ENCODE data around the gene TNK2. TPM values are rescaled to one million over a fixed set of nuclear protein-coding genes. Genes with fewer than 3 reads are reported as not detected.

TNK2 gene
- total RNA-seq, 4 donors from 2014 or later, result 42.3 to 105 (median 53.1) TPM

- TF ChIP-seq POLR2A (IDR thresholded peaks at IDR 0.05) (no peak), CTCF (IDR thresholded peaks at IDR 0.05) (no peak)
- intact Hi-C loops (cut with DNase I; ENCODE audit: low total_unique reads), result no loop called here
- no peak for DNase-seq (ENCODE audit: low spot score in 2 of 2)
- no peak overlapping the region for H3K4me3 ChIP-seq (ENCODE audit: low read depth, poor library complexity, severe bottlenecking)
- 94 to 95% methylated on average over 36 of the region's 36 CpGs for WGBS, 2 donors
Measured at GRCh38 chr3:195887670-195888069, 20.7 kb downstream of the TNK2 start.

- TF ChIP-seq POLR2A (IDR thresholded peaks at IDR 0.05) (no peak), CTCF (IDR thresholded peaks at IDR 0.05) (no peak)
- intact Hi-C loops (cut with DNase I; ENCODE audit: low total_unique reads), result no loop called here
- WGBS, 2 donors, result 84 to 89% methylated on average over 34 of the region's 34 CpGs
- no peak for DNase-seq (ENCODE audit: low spot score in 2 of 2)
- H3K4me3 ChIP-seq (ENCODE audit: low read depth, poor library complexity, severe bottlenecking), result no peak overlapping the region
Measured at GRCh38 chr3:195886181-195887141, 21.9 kb downstream of the TNK2 start.

GRCh38 chr3:195885036-195885891 is 23.1 kb downstream of the TNK2 start:
- no peak overlapping the region for H3K4me3 ChIP-seq (ENCODE audit: low read depth, poor library complexity, severe bottlenecking)

GRCh38 chr3:195884691-195885035 is 23.7 kb downstream of the TNK2 start:
- intact Hi-C loops (cut with DNase I; ENCODE audit: low total_unique reads), result no loop called here

More at GRCh38 chr3:195885036-195885891, 23.1 kb downstream of the TNK2 start:
- intact Hi-C loops (cut with DNase I; ENCODE audit: low total_unique reads), result no loop called here
- DNase-seq (ENCODE audit: low spot score in 2 of 2), result no peak
- 48 to 77% methylated on average over 20 to 21 of the region's 25 CpGs for WGBS, 2 donors
- TF ChIP-seq POLR2A (IDR thresholded peaks at IDR 0.05) (no peak), CTCF (IDR thresholded peaks at IDR 0.05) (no peak)

GRCh38 chr3:195883801-195884200 is 24.6 kb downstream of the TNK2 start:
- intact Hi-C loops (cut with DNase I; ENCODE audit: low total_unique reads), result no loop called here
- WGBS, 2 donors, result 87 to 93% methylated on average over 12 of the region's 12 CpGs
- no peak overlapping the region for H3K4me3 ChIP-seq (ENCODE audit: low read depth, poor library complexity, severe bottlenecking)
- TF ChIP-seq CTCF (IDR thresholded peaks at IDR 0.05) (no peak), POLR2A (IDR thresholded peaks at IDR 0.05) (no peak)
- no peak for DNase-seq (ENCODE audit: low spot score in 2 of 2)

More at GRCh38 chr3:195884691-195885035, 23.7 kb downstream of the TNK2 start:
- WGBS, 2 donors, result 93 to 94% methylated on average over 12 to 14 of the region's 14 CpGs
- DNase-seq (ENCODE audit: low spot score in 2 of 2), result no peak
- no peak for TF ChIP-seq POLR2A (IDR thresholded peaks at IDR 0.05)
- TF ChIP-seq CTCF (IDR thresholded peaks at IDR 0.05), result no peak
- H3K4me3 ChIP-seq (ENCODE audit: low read depth, poor library complexity, severe bottlenecking), result no peak overlapping the region
